IMR-90 (cell line): ENCODE measurements around the gene RIPOR3. TPM values are rescaled to one million over a fixed set of nuclear protein-coding genes. Genes with fewer than 3 reads are reported as not detected.

Experiments
- ATAC-seq: fragments of 200-7000 bp; cut with Tn5 transposase; 2 replicates; pipeline ENCODE4 v1.9.1; 2020; ENCODE audit warnings: low read depth, mild to moderate bottlenecking, moderate library complexity
- BruUV-seq: library from RNA; stranded (reverse); fragments of 400-500 nt; replicated peaks from 2 replicates; lab custom pipeline; 2021; lab: Mats Ljungman, UMichigan
- CTCF ChIA-PET: fragments of 300-600 bp; formaldehyde crosslinking; extraction: SDS; loops from one replicate; lab custom pipeline; 2021; ENCODE audit warnings: antibody characterized with exemption; lab: Yijun Ruan, JAX
- POLR2A ChIA-PET: fragments of 300-600 bp; sonication (Branson Sonifier 250); formaldehyde crosslinking; loops from one replicate; lab custom pipeline; 2022; ENCODE audit warnings: antibody characterized with exemption; ENCODE audit not compliant: unreplicated experiment; lab: Charles Lee
- DNase-seq: peaks from one replicate; pipeline ENCODE4 v3.0.0; 2013
- H2AFZ ChIP-seq: replicated peaks from 2 replicates; pipeline ENCODE3; 2013; ENCODE audit warnings: low read length, mild to moderate bottlenecking; ENCODE audit not compliant: poor library complexity
- H2AK5ac ChIP-seq: 2 replicates; pipeline ENCODE4 v1.6.1; 2013; ENCODE audit warnings: low read depth, low read length, inconsistent platforms
- H2AK9ac ChIP-seq: replicated peaks from 2 replicates; pipeline ENCODE3; 2013; ENCODE audit warnings: mild to moderate bottlenecking, low read depth, low read length, moderate library complexity; ENCODE audit not compliant: poor library complexity
- H2BK120ac ChIP-seq: 2 replicates; pipeline ENCODE4 v1.6.1; 2013; ENCODE audit warnings: low read depth, low read length, inconsistent platforms
- H2BK15ac ChIP-seq: 3 replicates; pipeline ENCODE4 v1.6.1; 2013; ENCODE audit warnings: low read depth, low read length, inconsistent platforms
- H2BK20ac ChIP-seq: 2 replicates; pipeline ENCODE4 v1.6.1; 2013; ENCODE audit warnings: low read depth, mild to moderate bottlenecking, inconsistent platforms, low read length, moderate library complexity
- H2BK5ac ChIP-seq: 2 replicates; pipeline ENCODE4 v1.6.1; 2013; ENCODE audit warnings: mild to moderate bottlenecking, low read depth, low read length, inconsistent platforms; ENCODE audit not compliant: poor library complexity, severe bottlenecking
- H3K14ac ChIP-seq: replicated peaks from 2 replicates; pipeline ENCODE4 v1.6.1; 2013; ENCODE audit warnings: low read depth, low read length, inconsistent platforms
- H3K18ac ChIP-seq: 2 replicates; pipeline ENCODE4 v1.6.1; 2013; ENCODE audit warnings: low read depth, low read length, control low read depth
- H3K23ac ChIP-seq: 2 replicates; pipeline ENCODE4 v1.6.1; 2013; ENCODE audit warnings: low read depth, low read length, inconsistent platforms
- H3K27ac ChIP-seq: 2 replicates; pipeline ENCODE4 v1.5.1; 2013; ENCODE audit warnings: mild to moderate bottlenecking, control low read depth, low read length; ENCODE audit not compliant: insufficient read depth
- H3K27me3 ChIP-seq: 2 replicates; pipeline ENCODE4 v1.6.1; 2013; ENCODE audit warnings: low read length; ENCODE audit not compliant: control insufficient read depth, insufficient read depth
- H3K36me3 ChIP-seq: 2 replicates; pipeline ENCODE4 v1.6.1; 2013; ENCODE audit warnings: low read length, mixed read lengths; ENCODE audit not compliant: control insufficient read depth, insufficient read depth
- H3K4ac ChIP-seq: 2 replicates; pipeline ENCODE4 v1.6.1; 2013; ENCODE audit warnings: low read depth, low read length, inconsistent platforms
- H3K4me1 ChIP-seq: 2 replicates; pipeline ENCODE4 v1.6.1; 2013; ENCODE audit warnings: low read length, mixed read lengths; ENCODE audit not compliant: control insufficient read depth, insufficient read depth
- H3K4me2 ChIP-seq: 2 replicates; pipeline ENCODE4 v1.6.1; 2013; ENCODE audit warnings: low read depth, mild to moderate bottlenecking, control low read depth, low read length, moderate library complexity
- H3K4me3 ChIP-seq: 2 replicates; pipeline ENCODE4 v1.5.1; 2013; ENCODE audit warnings: low read depth, mild to moderate bottlenecking, control low read depth, low read length, moderate library complexity; ENCODE audit not compliant: insufficient read depth
- H3K56ac ChIP-seq: 2 replicates; pipeline ENCODE4 v1.6.1; 2013; ENCODE audit warnings: low read length, inconsistent platforms; ENCODE audit not compliant: insufficient read depth; ENCODE audit errors: extremely low read depth
- H3K79me1 ChIP-seq, 2 experiments: 2 replicates each; pipeline ENCODE4 v1.6.1; 2013; ENCODE audit warnings: low read length in 2 of 2, inconsistent platforms in 1 of 2, low read depth in 1 of 2
- H3K9ac ChIP-seq: 2 replicates; pipeline ENCODE4 v1.6.1; 2013; ENCODE audit warnings: low read depth, low read length, control low read depth
- H3K9me1 ChIP-seq: 2 replicates; pipeline ENCODE4 v1.6.1; 2013; ENCODE audit warnings: low read length, inconsistent platforms; ENCODE audit not compliant: insufficient read depth
- H3K9me3 ChIP-seq: 2 replicates; pipeline ENCODE4 v1.6.1; 2013; ENCODE audit warnings: low read length; ENCODE audit not compliant: control insufficient read depth, insufficient read depth
- H4K20me1 ChIP-seq: 2 replicates; pipeline ENCODE4 v1.6.1; 2013; ENCODE audit warnings: low read length, inconsistent platforms; ENCODE audit not compliant: insufficient read depth
- H4K5ac ChIP-seq: 2 replicates; pipeline ENCODE4 v1.6.1; 2013; ENCODE audit warnings: mild to moderate bottlenecking, low read depth, low read length, control low read depth
- H4K8ac ChIP-seq, 2 experiments: 2 replicates each; pipeline ENCODE4 v1.6.1; 2013; ENCODE audit warnings: low read depth in 2 of 2, low read length in 2 of 2, control low read depth in 1 of 2, inconsistent platforms in 1 of 2
- H4K91ac ChIP-seq: 2 replicates; pipeline ENCODE4 v1.6.1; 2013; ENCODE audit warnings: low read depth, low read length, inconsistent platforms; ENCODE audit not compliant: insufficient read depth
- BHLHE40 ChIP-seq: fragments of 150-350 bp; IDR thresholded peaks from 2 replicates; pipeline ENCODE4 v1.6.1; 2016; ENCODE audit warnings: mild to moderate bottlenecking, low read depth, low read length
- CEBPB ChIP-seq: IDR thresholded peaks from 2 replicates; pipeline ENCODE4 v1.6.1; 2012; ENCODE audit warnings: low read depth, low read length, improper control_type of control experiment
- CHD1 ChIP-seq: IDR thresholded peaks from 2 replicates; pipeline ENCODE4 v1.6.1; 2012; ENCODE audit warnings: low read depth, low read length, improper control_type of control experiment
- FOS ChIP-seq: fragments of 150-350 bp; IDR thresholded peaks from 2 replicates; pipeline ENCODE4 v1.6.1; 2016; ENCODE audit warnings: low read depth, low read length
- MAFK ChIP-seq: IDR thresholded peaks from 2 replicates; pipeline ENCODE4 v1.6.1; 2012; ENCODE audit warnings: low read depth, low read length, improper control_type of control experiment
- MAZ ChIP-seq: IDR thresholded peaks from 2 replicates; pipeline ENCODE4 v1.6.1; 2012; ENCODE audit warnings: low read depth, mild to moderate bottlenecking, low read length, improper control_type of control experiment, moderate library complexity, borderline replicate concordance
- MXI1 ChIP-seq: IDR thresholded peaks from 2 replicates; pipeline ENCODE4 v1.6.1; 2012; ENCODE audit warnings: low read depth, mild to moderate bottlenecking, low read length, moderate library complexity, borderline replicate concordance
- NFE2L2 ChIP-seq: fragments of 150-350 bp; IDR thresholded peaks from 2 replicates; pipeline ENCODE4 v1.6.1; 2016; ENCODE audit warnings: low read depth, mild to moderate bottlenecking, low read length
- POLR2A ChIP-seq: IDR thresholded peaks from 2 replicates; pipeline ENCODE4 v1.6.1; 2012; ENCODE audit warnings: mild to moderate bottlenecking, low read depth, low read length
- RAD21 ChIP-seq: IDR thresholded peaks from 2 replicates; pipeline ENCODE4 v1.6.1; 2012; ENCODE audit warnings: low read length, improper control_type of control experiment
- RCOR1 ChIP-seq: IDR thresholded peaks from 2 replicates; pipeline ENCODE4 v1.6.1; 2012; ENCODE audit warnings: mild to moderate bottlenecking, low read length, improper control_type of control experiment; ENCODE audit not compliant: insufficient replicate concordance
- RFX5 ChIP-seq: IDR thresholded peaks from 2 replicates; pipeline ENCODE4 v1.8.0; 2012; ENCODE audit warnings: low read depth, mild to moderate bottlenecking, low read length, moderate library complexity
- SMC3 ChIP-seq: fragments of 150-350 bp; IDR thresholded peaks from 2 replicates; pipeline ENCODE4 v1.6.1; 2016; ENCODE audit warnings: low read depth, mild to moderate bottlenecking, antibody characterized with exemption, low read length, moderate library complexity
- USF2 ChIP-seq: fragments of 150-350 bp; IDR thresholded peaks from 2 replicates; pipeline ENCODE4 v1.6.1; 2017; ENCODE audit warnings: mild to moderate bottlenecking, antibody characterized with exemption, low read length, low read depth
- WGBS, 2 experiments: methylation state at CpG; one replicate each; pipeline versions ENCODE4 v1.1.5 to v1.1.7; 2013; ENCODE audit warnings: missing lambda C conversion rate in 2 of 2; ENCODE audit not compliant: insufficient read length in 1 of 2; ENCODE audit errors: extremely low coverage in 2 of 2; 5-methylcytosine and 5-hydroxymethylcytosine counted together
- dilution Hi-C: fragments of 300-500 bp; cut with HindIII; formaldehyde crosslinking; loops from one replicate; pipeline ENCODE4 v1.14.3; 2018; ENCODE audit warnings: low sequenced_read_pairs; ENCODE audit not compliant: unreplicated experiment
- in situ Hi-C: fragments of 300-500 bp; cut with MboI; formaldehyde crosslinking; loops from 3 replicates; pipeline ENCODE4 v1.14.3; 2019; ENCODE audit warnings: low sequenced_read_pairs, inconsistent platforms, mixed read lengths
- intact Hi-C: fragments of 100-400 bp; cut with micrococcal nuclease; formaldehyde crosslinking; loops from 2 replicates; pipeline ENCODE4 v1.10.0; 2022
- polyA plus RNA-seq, 3 experiments: library from polyadenylated mRNA; depleted of rRNA; stranded (reverse); fragments of >200 nt; gene quantifications; 2 replicates each; pipeline ENCODE4 v1.2.3, GENCODE V29; 2012; ENCODE audit warnings: low replicate concordance in 1 of 3
- total RNA-seq: library from RNA; depleted of rRNA; stranded (reverse); fragments of >200 nt; gene quantifications from 2 replicates; pipeline ENCODE4 v1.2.3, GENCODE V29; 2012
- TF ChIP-seq, protein P1 (sequence below): fragments of 150-350 bp; IDR thresholded peaks from 2 replicates; pipeline ENCODE4 v1.6.1; 2016; ENCODE audit warnings: low read depth, mild to moderate bottlenecking, low read length, moderate library complexity, borderline replicate concordance
- TF ChIP-seq, protein P2 (sequence below): conservative IDR thresholded peaks from 2 replicates; pipeline ENCODE4 v1.5.1; 2012; ENCODE audit warnings: mild to moderate bottlenecking, low read depth, low read length, improper control_type of control experiment

Gene RIPOR3
- total and polyA plus RNA-seq, 2 of the 4 experiments (the other 2 are of a cell fraction), result 0.54 to 1.7 TPM

- no peak overlapping the region for H2BK120ac ChIP-seq
- intact Hi-C loops (no loop called here), dilution Hi-C loops (no loop called here), in situ Hi-C loops (no loop called here)
- no peak for ATAC-seq
- POLR2A ChIA-PET, result interaction anchor here (0.6 kb wide), 1 partner anchor 9 kb away, joined by 3 read pairs; no protein-coding TSS in a partner anchor
- TF ChIP-seq POLR2A (no peak), BHLHE40 (no peak), NFE2L2 (no peak), MAZ (no peak), RCOR1 (no peak), FOS (no peak), CEBPB (no peak), USF2 (no peak), CHD1 (no peak), MXI1 (no peak), MAFK (no peak), RAD21 (no peak), RFX5 (no peak), SMC3 (no peak)
- TF ChIP-seq, protein P1, sequence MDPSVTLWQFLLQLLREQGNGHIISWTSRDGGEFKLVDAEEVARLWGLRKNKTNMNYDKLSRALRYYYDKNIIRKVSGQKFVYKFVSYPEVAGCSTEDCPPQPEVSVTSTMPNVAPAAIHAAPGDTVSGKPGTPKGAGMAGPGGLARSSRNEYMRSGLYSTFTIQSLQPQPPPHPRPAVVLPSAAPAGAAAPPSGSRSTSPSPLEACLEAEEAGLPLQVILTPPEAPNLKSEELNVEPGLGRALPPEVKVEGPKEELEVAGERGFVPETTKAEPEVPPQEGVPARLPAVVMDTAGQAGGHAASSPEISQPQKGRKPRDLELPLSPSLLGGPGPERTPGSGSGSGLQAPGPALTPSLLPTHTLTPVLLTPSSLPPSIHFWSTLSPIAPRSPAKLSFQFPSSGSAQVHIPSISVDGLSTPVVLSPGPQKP, result no peak
- TF ChIP-seq, protein P2, sequence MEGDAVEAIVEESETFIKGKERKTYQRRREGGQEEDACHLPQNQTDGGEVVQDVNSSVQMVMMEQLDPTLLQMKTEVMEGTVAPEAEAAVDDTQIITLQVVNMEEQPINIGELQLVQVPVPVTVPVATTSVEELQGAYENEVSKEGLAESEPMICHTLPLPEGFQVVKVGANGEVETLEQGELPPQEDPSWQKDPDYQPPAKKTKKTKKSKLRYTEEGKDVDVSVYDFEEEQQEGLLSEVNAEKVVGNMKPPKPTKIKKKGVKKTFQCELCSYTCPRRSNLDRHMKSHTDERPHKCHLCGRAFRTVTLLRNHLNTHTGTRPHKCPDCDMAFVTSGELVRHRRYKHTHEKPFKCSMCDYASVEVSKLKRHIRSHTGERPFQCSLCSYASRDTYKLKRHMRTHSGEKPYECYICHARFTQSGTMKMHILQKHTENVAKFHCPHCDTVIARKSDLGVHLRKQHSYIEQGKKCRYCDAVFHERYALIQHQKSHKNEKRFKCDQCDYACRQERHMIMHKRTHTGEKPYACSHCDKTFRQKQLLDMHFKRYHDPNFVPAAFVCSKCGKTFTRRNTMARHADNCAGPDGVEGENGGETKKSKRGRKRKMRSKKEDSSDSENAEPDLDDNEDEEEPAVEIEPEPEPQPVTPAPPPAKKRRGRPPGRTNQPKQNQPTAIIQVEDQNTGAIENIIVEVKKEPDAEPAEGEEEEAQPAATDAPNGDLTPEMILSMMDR, result no peak
- H2BK15ac ChIP-seq, result no peak overlapping the region
- H2BK20ac ChIP-seq, result no peak overlapping the region
- WGBS, 2 experiments, result no CpG with 5 or more reads among the region's 1 CpG
- no peak overlapping the region for H3K56ac ChIP-seq
- no peaks in the 10 kb centered on the region for H3K27me3 ChIP-seq
- no peak overlapping the region for H2AK9ac ChIP-seq
- CTCF ChIA-PET, result no interaction called here
- H2BK5ac ChIP-seq, result no peak overlapping the region
- H3K27ac ChIP-seq, result no peak overlapping the region
- H2AFZ ChIP-seq, result no peak overlapping the region
- no peaks in the 10 kb centered on the region for H3K9me3 ChIP-seq
- H2AK5ac ChIP-seq, result no peak overlapping the region
- H3K4me2 ChIP-seq, result no peak overlapping the region
- H4K20me1 ChIP-seq, result no peaks in the 10 kb centered on the region
- no peak overlapping the region for H3K9ac ChIP-seq
- H4K8ac ChIP-seq, result no peak overlapping the region
- no peaks in the 10 kb centered on the region for H3K79me1 ChIP-seq
- H3K36me3 ChIP-seq, result no peaks in the 10 kb centered on the region
- no peak overlapping the region for H3K4me3 ChIP-seq
- no peak overlapping the region for H3K18ac ChIP-seq
- H3K4ac ChIP-seq, result no peak overlapping the region
- no peak overlapping the region for H3K14ac ChIP-seq
- BruUV-seq, result no TSS peak
- 0 out of 2 replicates have a peak, but pooled peaks cover 2% of the 10 kb centered on the region for H3K9me1 ChIP-seq
- no peak overlapping the region for H4K91ac ChIP-seq
- H3K4me1 ChIP-seq, result peaks cover 4% of the 10 kb centered on the region; the same call in 1 of the 2 replicates
- no peak for DNase-seq
- no peak overlapping the region for H3K23ac ChIP-seq
- no peak overlapping the region for H4K5ac ChIP-seq
Measured at GRCh38 chr20:50716518-50716917, 25.2 kb upstream of the RIPOR3 start.
